T-helper 2 cell treated with Interferon-gamma antibody and Interleukin-4, amounts not matched to agents 100 ng/mL and 5 ng/mL, for 36 hours (primary cell): ENCODE data around the gene KLHDC9. TPM values are rescaled to one million over a fixed set of nuclear protein-coding genes. Genes with fewer than 3 reads are reported as not detected.
"Not testable (repeated sequence)": the region's sequence is repeated elsewhere in the genome, so short reads cannot be mapped to it uniquely, and the experiment has no call there.

ENCODE experiments used
- intact Hi-C: fragments of 100-400 bp; cut with micrococcal nuclease; formaldehyde crosslinking; loops from one replicate; pipeline ENCODE4 v1.15.1; 2023
- total RNA-seq: library from RNA; stranded (reverse); gene quantifications from 2 replicates; pipeline ENCODE4 v1.2.3, GENCODE V29; 2022

KLHDC9 gene
- total RNA-seq, 1 donor from 2014 or later = not detected

DNA sequence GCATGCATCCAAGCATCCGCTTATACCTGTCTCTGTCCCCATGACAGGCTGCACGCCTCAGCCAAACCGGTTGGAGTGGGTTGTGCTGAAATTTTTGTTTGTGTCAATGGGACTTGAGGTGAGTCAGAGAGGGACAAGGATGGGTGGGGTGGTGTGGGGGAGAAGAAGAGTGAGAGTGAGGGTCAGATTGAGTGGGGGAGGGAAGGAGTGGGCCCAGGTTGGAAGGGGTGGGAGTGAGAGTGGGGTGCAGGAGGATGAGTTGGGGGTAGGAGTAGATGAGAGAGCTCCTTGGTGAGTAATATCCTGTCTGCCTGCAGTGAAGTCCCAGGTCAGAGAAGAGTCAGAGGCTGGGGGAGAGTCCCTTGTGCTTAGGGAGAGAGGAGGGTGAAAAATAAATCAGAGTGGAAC is 5.5 kb upstream of the KLHDC9 start:
- intact Hi-C loops = loop anchor here (10.0 kb wide), 1 partner anchor 258 kb away; no protein-coding TSS in a partner anchor

- intact Hi-C loops = loop anchor here (10.0 kb wide), 1 partner anchor 260 kb away; no protein-coding TSS in a partner anchor
Observed at GRCh38 chr1:161094481-161094880, 3.7 kb upstream of the KLHDC9 start.

DNA sequence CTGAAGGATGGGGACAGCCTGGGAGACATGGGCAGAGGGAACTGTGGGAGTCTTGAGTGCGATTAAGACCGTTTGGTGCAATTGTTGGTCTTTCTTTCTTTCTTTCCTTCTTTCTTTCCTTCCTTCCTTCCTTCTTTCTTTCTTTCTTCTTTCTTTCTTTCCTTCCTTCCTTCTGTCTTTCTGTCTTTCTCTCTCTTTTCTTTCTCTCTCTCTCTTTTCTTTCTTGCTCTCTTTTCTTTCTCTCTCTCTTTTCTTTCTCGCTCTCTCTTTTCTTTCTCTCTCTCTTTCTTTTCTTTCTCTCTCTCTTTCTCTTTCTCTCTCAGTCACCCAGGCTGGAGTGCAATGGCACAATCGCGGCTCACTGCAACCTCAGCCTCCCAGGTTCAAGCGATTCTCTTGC is 2.9 kb upstream of the KLHDC9 start:
- intact Hi-C loops = loop anchor here (10.0 kb wide), 1 partner anchor 260 kb away; no protein-coding TSS in a partner anchor

- intact Hi-C loops = loop anchor here (2.0 to 10.0 kb wide), 2 partner anchors 99 to 261 kb away; no protein-coding TSS in a partner anchor
Observed at GRCh38 chr1:161096015-161096414, 2.1 kb upstream of the KLHDC9 start.

GRCh38 chr1:161096530-161096929 is 1.6 kb upstream of the KLHDC9 start:
- intact Hi-C loops = loop anchor here (2.0 to 10.0 kb wide), 2 partner anchors 100 to 262 kb away; no protein-coding TSS in a partner anchor

GRCh38 chr1:161099090-161099802 is 1.1 kb downstream of the KLHDC9 start:
- intact Hi-C loops = loop anchor here (10.0 kb wide), 1 partner anchor 264 kb away; no protein-coding TSS in a partner anchor

DNA sequence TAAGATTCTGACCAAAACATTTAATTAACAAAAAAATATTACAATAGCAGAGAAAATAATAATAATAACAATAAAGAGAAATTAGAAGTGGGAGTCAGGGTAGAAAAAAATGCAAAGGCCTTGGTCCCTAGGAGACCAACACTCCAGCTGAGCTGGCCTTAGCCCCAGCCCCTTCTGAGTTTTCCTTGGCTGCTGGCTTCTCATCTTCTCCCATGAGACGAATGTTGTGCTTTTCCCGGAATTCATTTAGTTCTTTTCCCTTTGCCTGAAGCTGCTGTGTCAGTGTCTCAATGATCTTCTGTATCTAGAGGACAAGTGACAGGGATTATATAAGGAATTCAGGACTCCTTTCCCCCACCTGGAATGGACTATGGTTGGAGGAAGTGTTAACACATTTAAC is 2.4 kb downstream of the KLHDC9 start:
- intact Hi-C loops = no loop called here

DNA sequence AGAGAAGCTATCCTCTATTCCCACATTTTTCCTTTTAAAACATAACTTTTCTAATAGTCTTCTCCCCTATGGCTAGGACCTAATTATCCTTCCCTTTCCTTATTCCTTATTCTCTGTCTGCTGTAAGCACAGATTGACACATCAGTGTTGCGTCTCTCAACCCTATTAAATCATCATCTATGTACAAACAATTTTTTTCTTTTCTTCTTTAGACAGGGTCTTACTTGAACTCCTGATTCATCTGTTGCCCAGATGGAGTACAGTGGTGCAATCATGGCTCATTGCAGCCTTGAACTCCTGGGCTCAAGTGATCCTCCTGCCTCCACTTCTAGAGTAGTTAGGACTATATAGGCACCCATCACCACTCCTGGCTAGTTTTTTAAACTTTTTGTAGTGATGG is 8.3 kb downstream of the KLHDC9 start:
- intact Hi-C loops = no loop called here

DNA sequence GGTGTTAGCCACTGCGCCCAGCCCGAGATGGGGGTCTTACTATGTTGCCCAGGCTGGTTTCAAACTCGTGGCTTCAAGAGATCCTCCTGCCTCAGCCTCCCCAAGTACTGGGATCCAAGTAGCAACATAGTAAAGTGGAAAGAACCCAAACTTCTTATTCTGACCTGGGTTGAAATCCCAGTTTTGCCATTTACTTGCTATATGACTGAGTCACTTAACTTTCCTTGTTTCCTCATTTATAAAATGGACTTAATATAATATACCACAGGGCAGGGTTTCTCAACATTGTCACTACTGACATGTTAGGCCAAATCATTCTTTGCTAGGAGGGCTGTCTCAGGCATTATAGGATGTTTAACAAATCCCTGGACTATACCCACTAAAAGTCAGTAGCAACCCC is 13.0 kb downstream of the KLHDC9 start:
- intact Hi-C loops = loop anchor here (5.0 kb wide), 1 partner anchor 849 kb away; the partner anchor contains the start of gene DCAF8

DNA sequence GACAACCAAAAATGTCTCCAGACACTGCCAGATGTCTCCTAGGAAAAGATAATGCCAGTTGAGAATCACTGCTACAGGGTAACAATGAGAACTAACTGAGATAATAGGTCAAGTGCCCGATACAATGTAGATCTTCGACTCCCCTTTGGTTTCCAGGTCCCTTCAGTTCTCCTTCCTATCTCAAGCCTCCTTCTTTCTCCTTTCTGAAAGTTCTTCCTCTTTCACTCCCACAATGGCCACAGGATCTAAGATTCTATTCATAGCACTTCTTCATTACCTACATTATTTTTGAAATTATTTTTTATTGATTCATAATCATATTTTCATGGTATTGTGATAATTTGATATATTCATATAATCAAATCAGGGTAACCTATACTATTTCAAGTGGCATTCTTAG is 13.4 kb downstream of the KLHDC9 start:
- intact Hi-C loops = loop anchor here (5.0 kb wide), 1 partner anchor 849 kb away; the partner anchor contains the start of gene DCAF8

GRCh38 chr1:161113915-161114314 is 15.8 kb downstream of the KLHDC9 start:
- intact Hi-C loops = loop anchor here (5.0 kb wide), 1 partner anchor 852 kb away; the partner anchor contains the start of gene DCAF8

- intact Hi-C loops = loop anchor here (5.0 kb wide), 1 partner anchor 852 kb away; the partner anchor contains the start of gene DCAF8
Observed at GRCh38 chr1:161114556-161114955, 16.4 kb downstream of the KLHDC9 start.

- intact Hi-C loops = no loop called here
Observed at GRCh38 chr1:161115132-161115711, 17.1 kb downstream of the KLHDC9 start.

DNA sequence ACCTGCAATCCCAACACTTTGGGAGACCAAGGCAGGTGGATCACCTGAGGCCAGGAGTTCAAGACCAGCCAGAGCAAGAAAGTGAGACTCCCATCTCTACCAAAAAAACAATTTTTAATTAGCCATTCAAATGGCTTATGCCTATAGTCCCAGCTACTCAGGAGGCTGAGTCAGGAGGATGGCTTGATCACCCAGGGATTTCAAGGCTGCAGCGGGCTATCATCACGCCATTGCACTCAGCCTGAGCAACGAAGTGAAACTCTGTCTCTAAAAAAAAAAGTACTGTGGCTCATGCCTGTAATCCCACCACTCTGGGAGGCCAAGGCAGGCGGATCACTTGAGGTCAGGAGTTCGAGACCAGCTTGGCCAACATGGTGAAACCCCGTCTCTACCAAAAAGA is 17.8 kb downstream of the KLHDC9 start:
- intact Hi-C loops = not testable (repeated sequence)

GRCh38 chr1:161117759-161118581 is 19.8 kb downstream of the KLHDC9 start, which contains the start of the genes NIT1 and PFDN2:
TSS of gene NIT1 (plus strand) at chr1:161118105. CDS start at chr1:161118177, 72 bp downstream.
TSS of gene PFDN2 (minus strand) at chr1:161118037. CDS start at chr1:161118026, 11 bp downstream.
- intact Hi-C loops = loop anchor here (1.0 to 2.0 kb wide), 3 partner anchors 14 to 50 kb away; partner anchors contain the start of genes DEDD and UFC1

DNA sequence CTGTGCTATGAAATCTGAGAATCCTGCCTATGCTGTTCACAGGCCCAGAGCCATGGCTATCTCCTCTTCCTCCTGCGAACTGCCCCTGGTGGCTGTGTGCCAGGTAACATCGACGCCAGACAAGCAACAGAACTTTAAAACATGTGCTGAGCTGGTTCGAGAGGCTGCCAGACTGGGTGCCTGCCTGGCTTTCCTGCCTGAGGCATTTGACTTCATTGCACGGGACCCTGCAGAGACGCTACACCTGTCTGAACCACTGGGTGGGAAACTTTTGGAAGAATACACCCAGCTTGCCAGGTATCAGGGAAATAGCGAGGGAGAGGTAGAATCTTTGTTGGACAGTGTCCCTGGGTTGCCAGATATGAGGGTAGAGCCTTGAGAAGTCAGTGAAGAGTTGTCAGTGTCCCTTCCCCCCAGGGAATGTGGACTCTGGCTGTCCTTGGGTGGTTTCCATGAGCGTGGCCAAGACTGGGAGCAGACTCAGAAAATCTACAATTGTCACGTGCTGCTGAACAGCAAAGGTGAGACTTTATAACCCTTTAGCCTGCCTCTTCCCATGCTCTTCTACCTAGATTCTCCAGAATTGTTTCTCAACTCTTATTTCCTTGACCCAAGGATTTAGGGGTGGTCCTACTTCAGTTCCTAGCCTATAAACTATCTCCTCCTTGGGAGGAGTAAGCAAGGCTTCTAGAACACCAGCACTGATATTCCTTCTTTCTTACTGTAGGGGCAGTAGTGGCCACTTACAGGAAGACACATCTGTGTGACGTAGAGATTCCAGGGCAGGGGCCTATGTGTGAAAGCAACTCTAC is 21.1 kb downstream of the KLHDC9 start:
- intact Hi-C loops = loop anchor here (1.0 to 2.0 kb wide), 3 partner anchors 8 to 73 kb away; partner anchors contain the start of gene UFC1

GRCh38 chr1:161121042-161121650 is 23.0 kb downstream of the KLHDC9 start:
- intact Hi-C loops = no loop called here

- intact Hi-C loops = no loop called here
Observed at GRCh38 chr1:161121834-161122233, 23.7 kb downstream of the KLHDC9 start.

DNA sequence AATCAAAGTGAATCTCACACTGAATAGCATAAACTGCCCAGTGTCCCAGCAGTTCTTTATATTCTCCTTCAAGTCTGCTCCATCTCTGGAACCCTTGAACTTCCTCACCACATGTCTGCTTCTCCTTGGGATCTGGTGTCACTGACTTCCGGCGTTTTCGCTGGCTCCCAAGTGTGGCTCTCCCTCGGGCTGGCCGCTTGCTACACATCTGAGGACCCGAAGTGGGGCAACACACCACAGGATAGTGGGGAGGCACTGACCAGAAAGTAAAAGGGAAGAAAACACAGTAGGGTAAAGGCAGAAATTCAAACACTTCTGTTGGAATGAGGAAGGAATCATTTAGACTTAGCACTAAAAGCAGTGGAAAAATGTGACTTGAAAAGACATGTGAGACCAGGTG is 24.8 kb downstream of the KLHDC9 start:
- intact Hi-C loops = no loop called here

DNA sequence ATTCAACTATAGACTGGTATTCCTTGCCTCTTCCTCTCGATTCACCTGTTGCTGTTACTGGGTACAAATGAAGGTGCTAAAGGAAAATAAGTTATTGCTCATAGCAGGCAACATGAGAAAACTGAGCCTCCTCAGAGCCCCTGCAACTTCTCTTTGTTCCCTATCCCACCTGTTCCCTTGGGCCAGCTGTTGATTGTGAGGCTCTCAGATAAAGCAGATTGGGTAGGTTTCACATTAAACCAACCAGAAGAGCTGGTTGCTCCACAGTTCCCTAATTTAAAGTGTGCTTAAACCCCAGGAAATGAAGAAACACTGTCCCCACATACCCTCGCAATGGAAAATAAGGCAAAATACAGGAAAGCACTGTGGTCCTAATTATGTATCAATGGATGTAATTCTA is 29.5 kb downstream of the KLHDC9 start:
- intact Hi-C loops = loop anchor here (1.0 kb wide), 1 partner anchor 8 kb away; no protein-coding TSS in a partner anchor
